Muscle layer of duodenum (tissue), 2 donors: ENCODE data around the gene ABCG4.

ENCODE experiments used
- H3K27ac ChIP-seq: one replicate; pipeline ENCODE4 v1.7.0; 2013; ENCODE audit warnings: mild to moderate bottlenecking, low read length
- H3K27me3 ChIP-seq: one replicate; pipeline ENCODE4 v1.7.0; 2013; ENCODE audit warnings: low read depth, mild to moderate bottlenecking, control low read depth, low read length
- H3K36me3 ChIP-seq, 2 donors: one replicate each; pipeline ENCODE4 v1.7.0; 2013; ENCODE audit warnings: low read length in 2 of 2, control low read depth in 1 of 2, mild to moderate bottlenecking in 1 of 2; ENCODE audit not compliant: insufficient read depth in 2 of 2, control insufficient read depth in 1 of 2
- H3K4me1 ChIP-seq, 2 donors: one replicate each; pipeline ENCODE4 v1.7.0; 2013; ENCODE audit warnings: low read length in 2 of 2, mild to moderate bottlenecking in 2 of 2, control low read depth in 1 of 2, moderate library complexity in 1 of 2; ENCODE audit not compliant: insufficient read depth in 2 of 2, control insufficient read depth in 1 of 2
- H3K4me3 ChIP-seq, 2 donors: one replicate each; pipeline ENCODE4 v1.7.0; 2013; ENCODE audit warnings: low read length in 2 of 2, low read depth in 1 of 2, mild to moderate bottlenecking in 1 of 2
- H3K9me3 ChIP-seq, 2 donors: one replicate each; pipeline ENCODE4 v1.7.0; 2013; ENCODE audit warnings: low read length in 2 of 2, control low read depth in 1 of 2, mild to moderate bottlenecking in 1 of 2; ENCODE audit not compliant: control insufficient read depth in 1 of 2
- donor health status: healthy.

ABCG4 gene

GRCh38 chr11:119108146-119108856 is 40.6 kb upstream of the ABCG4 start:
- H3K4me1 ChIP-seq, result peaks cover 24 to 30% of the 10 kb centered on the region in 2 donors
- no peaks in the 10 kb centered on the region for H3K9me3 ChIP-seq
- peaks cover 13 to 29% of the 10 kb centered on the region in 2 donors for H3K36me3 ChIP-seq
- no peaks in the 10 kb centered on the region for H3K27me3 ChIP-seq
- H3K27ac ChIP-seq, result peak overlapping the region; percentile 43
- H3K4me3 ChIP-seq, result peak overlapping the region; percentile 88 to 94

DNA sequence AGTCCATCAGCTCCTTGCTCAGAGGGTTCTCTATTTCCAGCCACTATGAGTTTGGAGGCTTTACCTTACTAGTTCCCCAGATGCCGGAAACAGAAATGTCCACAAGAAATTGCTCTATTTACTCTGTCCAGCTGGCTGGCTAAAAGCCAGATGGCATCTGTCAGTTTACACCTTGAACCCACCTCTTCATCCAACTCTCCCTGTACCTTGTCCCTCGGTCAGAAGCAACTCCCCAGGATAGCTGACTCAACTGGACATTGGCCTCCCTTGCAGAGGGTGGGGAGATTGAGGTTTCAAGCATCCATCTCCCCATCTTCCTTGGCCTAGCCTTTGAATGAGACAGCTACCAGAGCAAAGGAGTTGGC is 40.0 kb upstream of the ABCG4 start:
- peaks cover 18 to 34% of the 10 kb centered on the region in 2 donors for H3K36me3 ChIP-seq
- no peak overlapping the region for H3K27ac ChIP-seq

GRCh38 chr11:119109843-119110242 is 39.0 kb upstream of the ABCG4 start:
- no peak overlapping the region for H3K27ac ChIP-seq

More for the DNA sequence above, 40.0 kb upstream of the ABCG4 start:
- H3K9me3 ChIP-seq, result no peaks in the 10 kb centered on the region
- peaks cover 24 to 30% of the 10 kb centered on the region in 2 donors for H3K4me1 ChIP-seq
- H3K4me3 ChIP-seq, result peak overlapping the region; percentile 88 to 94
- no peaks in the 10 kb centered on the region for H3K27me3 ChIP-seq

GRCh38 chr11:119110439-119110838 is 38.4 kb upstream of the ABCG4 start:
- Histone ChIP-seq H3K4me3 (no peak overlapping the region), H3K9me3 (no peaks in the 10 kb centered on the region), H3K4me1 (peaks cover 24 to 30% of the 10 kb centered on the region in 2 donors), H3K27ac (no peak overlapping the region), H3K36me3 (peaks cover 26 to 43% of the 10 kb centered on the region in 2 donors), H3K27me3 (no peaks in the 10 kb centered on the region)

More at GRCh38 chr11:119109843-119110242, 39.0 kb upstream of the ABCG4 start:
- H3K27me3 ChIP-seq, result no peaks in the 10 kb centered on the region
- H3K4me3 ChIP-seq, result no peak overlapping the region
- peaks cover 24 to 30% of the 10 kb centered on the region in 2 donors for H3K4me1 ChIP-seq
- peaks cover 24 to 43% of the 10 kb centered on the region in 2 donors for H3K36me3 ChIP-seq
- no peaks in the 10 kb centered on the region for H3K9me3 ChIP-seq

GRCh38 chr11:119111361-119111925 is 37.4 kb upstream of the ABCG4 start:
- H3K27ac ChIP-seq, result no peak overlapping the region
- peaks cover 22 to 23% of the 10 kb centered on the region in 2 donors for H3K4me1 ChIP-seq
- peaks cover 35 to 48% of the 10 kb centered on the region in 2 donors for H3K36me3 ChIP-seq
- H3K4me3 ChIP-seq, result no peak overlapping the region
- no peaks in the 10 kb centered on the region for H3K27me3 ChIP-seq
- H3K9me3 ChIP-seq, result no peaks in the 10 kb centered on the region

GRCh38 chr11:119112314-119113020 is 36.4 kb upstream of the ABCG4 start:
- Histone ChIP-seq H3K27ac (no peak overlapping the region), H3K36me3 (peaks cover 36 to 48% of the 10 kb centered on the region in 2 donors)

GRCh38 chr11:119113716-119114115 is 35.1 kb upstream of the ABCG4 start:
- Histone ChIP-seq H3K4me3 (no peak overlapping the region), H3K36me3 (peaks cover 36 to 48% of the 10 kb centered on the region in 2 donors), H3K4me1 (peaks cover 7 to 11% of the 10 kb centered on the region in 2 donors), H3K27ac (no peak overlapping the region), H3K27me3 (no peaks in the 10 kb centered on the region), H3K9me3 (no peaks in the 10 kb centered on the region)

More at GRCh38 chr11:119112314-119113020, 36.4 kb upstream of the ABCG4 start:
- H3K27me3 ChIP-seq, result no peaks in the 10 kb centered on the region
- H3K4me1 ChIP-seq, result peaks cover 17 to 18% of the 10 kb centered on the region in 2 donors
- H3K9me3 ChIP-seq, result no peaks in the 10 kb centered on the region
- no peak overlapping the region for H3K4me3 ChIP-seq

GRCh38 chr11:119114351-119114750 is 34.5 kb upstream of the ABCG4 start:
- Histone ChIP-seq H3K9me3 (no peaks in the 10 kb centered on the region), H3K27me3 (no peaks in the 10 kb centered on the region), H3K4me1 (peaks cover under 1 to 4% of the 10 kb centered on the region in 2 donors), H3K4me3 (no peak overlapping the region), H3K27ac (no peak overlapping the region), H3K36me3 (peaks cover 36 to 48% of the 10 kb centered on the region in 2 donors)

GRCh38 chr11:119115484-119116234 is 33.2 kb upstream of the ABCG4 start:
- Histone ChIP-seq H3K27me3 (no peaks in the 10 kb centered on the region), H3K4me1 (peaks cover 0 to 4% of the 10 kb centered on the region in 2 donors), H3K36me3 (peaks cover 36 to 46% of the 10 kb centered on the region in 2 donors), H3K27ac (peak overlapping the region; percentile 60), H3K9me3 (no peaks in the 10 kb centered on the region), H3K4me3 (peak overlapping the region in 1 of 2 donors; percentile 0)

DNA sequence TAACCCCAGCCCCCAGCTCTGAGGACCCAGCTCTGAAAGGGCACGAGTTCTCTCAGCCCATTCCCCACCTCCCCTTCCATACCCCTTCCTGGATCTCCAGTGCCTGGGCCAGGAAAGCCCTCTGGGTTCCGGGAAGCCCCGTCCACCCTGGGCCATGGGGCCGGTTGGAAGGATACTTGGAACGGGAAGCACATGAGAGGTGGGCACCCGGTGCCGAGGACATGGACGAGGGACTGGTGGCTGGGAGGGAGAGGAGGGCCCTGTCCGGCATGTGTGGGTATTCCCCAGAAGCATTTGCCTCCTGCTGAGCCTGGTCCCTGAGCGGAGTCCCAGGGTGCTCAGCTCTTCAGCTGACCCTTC is 32.6 kb upstream of the ABCG4 start:
- Histone ChIP-seq H3K4me3 (no peak overlapping the region), H3K36me3 (peaks cover 36 to 40% of the 10 kb centered on the region in 2 donors), H3K4me1 (peaks cover 0 to 7% of the 10 kb centered on the region in 2 donors), H3K27me3 (no peaks in the 10 kb centered on the region), H3K27ac (no peak overlapping the region), H3K9me3 (no peaks in the 10 kb centered on the region)

- H3K27ac ChIP-seq, result no peak overlapping the region
- H3K36me3 ChIP-seq, result peaks cover 32 to 36% of the 10 kb centered on the region in 2 donors
- no peaks in the 10 kb centered on the region for H3K27me3 ChIP-seq
- no peaks in the 10 kb centered on the region for H3K9me3 ChIP-seq
- peaks cover 0 to 7% of the 10 kb centered on the region in 2 donors for H3K4me1 ChIP-seq
- H3K4me3 ChIP-seq, result no peak overlapping the region
Measured at GRCh38 chr11:119116601-119117000, 32.3 kb upstream of the ABCG4 start.
